ENCODE results near the gene POLN. TPM values are rescaled to one million over a fixed set of nuclear protein-coding genes. Genes with fewer than 3 reads are reported as not detected.

Gene POLN
- total and polyA plus RNA-seq, 2 experiments from 2014 or later, result 1.8 to 4.0 TPM

DNA sequence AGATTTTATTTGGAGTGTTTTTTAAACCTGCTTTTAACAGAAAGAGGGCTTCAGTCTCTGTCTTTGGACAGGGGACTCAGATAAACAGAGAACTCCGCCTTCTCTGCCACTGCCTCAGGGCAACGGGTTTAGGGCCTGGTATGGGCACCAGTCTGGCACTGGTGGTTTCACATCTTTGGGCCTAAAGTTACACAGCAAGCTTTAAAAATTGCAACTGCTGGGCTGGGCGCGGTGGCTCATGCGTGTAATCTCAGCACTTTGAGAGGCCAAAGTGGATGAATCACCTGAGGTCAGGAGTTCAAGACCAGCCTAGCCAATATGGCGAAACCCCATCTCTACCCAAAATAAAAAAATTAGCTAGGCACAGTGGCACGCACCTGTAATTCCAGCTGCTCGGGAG lies 193.1 kb downstream of the POLN start:
- Histone ChIP-seq H3K4me3 (no peak overlapping the region), H4K20me1 (replicated peaks; ENCODE audit: insufficient read depth) (no peaks in the 10 kb centered on the region; the same call in 1 of the 2 replicates), H2AFZ (no peak overlapping the region), H3K27me3 (ENCODE audit: insufficient read depth) (peaks cover 42% of the 10 kb centered on the region), H3K79me2 (replicated peaks; ENCODE audit: insufficient read depth) (no peaks in the 10 kb centered on the region), H3K9me2 (ENCODE audit: insufficient read depth) (no peaks in the 10 kb centered on the region), H3K27ac (ENCODE audit: low read depth) (no peak overlapping the region), H3K4me2 (no peak overlapping the region), H3K36me3 (ENCODE audit: insufficient read depth) (no peaks in the 10 kb centered on the region; the same call in 1 of the 2 replicates), H3F3A (replicated peaks; ENCODE audit: low read depth) (no peaks in the 10 kb centered on the region), H3K4me1 (ENCODE audit: insufficient read depth) (peaks cover 9% of the 10 kb centered on the region; the same call in 1 of the 2 replicates)
- H3K36me3 Mint-ChIP-seq (ENCODE audit: low read depth), result no peaks in the 10 kb centered on the region
- no peaks in the 10 kb centered on the region for H3K9me3 Mint-ChIP-seq
- DNase-seq (ENCODE audit: low spot score), result no peak
- no peak for ATAC-seq
- TF ChIP-seq STAT1 (IDR thresholded peaks at IDR 0.05; ENCODE audit: unreplicated experiment) (no peak), ZNF114 (CRISPR knock-in tag; IDR thresholded peaks at IDR 0.05) (no peak), EZH2phosphoT487 (IDR thresholded peaks at IDR 0.05; ENCODE audit: unreplicated experiment) (no peak)
- TF ChIP-seq, protein P1, sequence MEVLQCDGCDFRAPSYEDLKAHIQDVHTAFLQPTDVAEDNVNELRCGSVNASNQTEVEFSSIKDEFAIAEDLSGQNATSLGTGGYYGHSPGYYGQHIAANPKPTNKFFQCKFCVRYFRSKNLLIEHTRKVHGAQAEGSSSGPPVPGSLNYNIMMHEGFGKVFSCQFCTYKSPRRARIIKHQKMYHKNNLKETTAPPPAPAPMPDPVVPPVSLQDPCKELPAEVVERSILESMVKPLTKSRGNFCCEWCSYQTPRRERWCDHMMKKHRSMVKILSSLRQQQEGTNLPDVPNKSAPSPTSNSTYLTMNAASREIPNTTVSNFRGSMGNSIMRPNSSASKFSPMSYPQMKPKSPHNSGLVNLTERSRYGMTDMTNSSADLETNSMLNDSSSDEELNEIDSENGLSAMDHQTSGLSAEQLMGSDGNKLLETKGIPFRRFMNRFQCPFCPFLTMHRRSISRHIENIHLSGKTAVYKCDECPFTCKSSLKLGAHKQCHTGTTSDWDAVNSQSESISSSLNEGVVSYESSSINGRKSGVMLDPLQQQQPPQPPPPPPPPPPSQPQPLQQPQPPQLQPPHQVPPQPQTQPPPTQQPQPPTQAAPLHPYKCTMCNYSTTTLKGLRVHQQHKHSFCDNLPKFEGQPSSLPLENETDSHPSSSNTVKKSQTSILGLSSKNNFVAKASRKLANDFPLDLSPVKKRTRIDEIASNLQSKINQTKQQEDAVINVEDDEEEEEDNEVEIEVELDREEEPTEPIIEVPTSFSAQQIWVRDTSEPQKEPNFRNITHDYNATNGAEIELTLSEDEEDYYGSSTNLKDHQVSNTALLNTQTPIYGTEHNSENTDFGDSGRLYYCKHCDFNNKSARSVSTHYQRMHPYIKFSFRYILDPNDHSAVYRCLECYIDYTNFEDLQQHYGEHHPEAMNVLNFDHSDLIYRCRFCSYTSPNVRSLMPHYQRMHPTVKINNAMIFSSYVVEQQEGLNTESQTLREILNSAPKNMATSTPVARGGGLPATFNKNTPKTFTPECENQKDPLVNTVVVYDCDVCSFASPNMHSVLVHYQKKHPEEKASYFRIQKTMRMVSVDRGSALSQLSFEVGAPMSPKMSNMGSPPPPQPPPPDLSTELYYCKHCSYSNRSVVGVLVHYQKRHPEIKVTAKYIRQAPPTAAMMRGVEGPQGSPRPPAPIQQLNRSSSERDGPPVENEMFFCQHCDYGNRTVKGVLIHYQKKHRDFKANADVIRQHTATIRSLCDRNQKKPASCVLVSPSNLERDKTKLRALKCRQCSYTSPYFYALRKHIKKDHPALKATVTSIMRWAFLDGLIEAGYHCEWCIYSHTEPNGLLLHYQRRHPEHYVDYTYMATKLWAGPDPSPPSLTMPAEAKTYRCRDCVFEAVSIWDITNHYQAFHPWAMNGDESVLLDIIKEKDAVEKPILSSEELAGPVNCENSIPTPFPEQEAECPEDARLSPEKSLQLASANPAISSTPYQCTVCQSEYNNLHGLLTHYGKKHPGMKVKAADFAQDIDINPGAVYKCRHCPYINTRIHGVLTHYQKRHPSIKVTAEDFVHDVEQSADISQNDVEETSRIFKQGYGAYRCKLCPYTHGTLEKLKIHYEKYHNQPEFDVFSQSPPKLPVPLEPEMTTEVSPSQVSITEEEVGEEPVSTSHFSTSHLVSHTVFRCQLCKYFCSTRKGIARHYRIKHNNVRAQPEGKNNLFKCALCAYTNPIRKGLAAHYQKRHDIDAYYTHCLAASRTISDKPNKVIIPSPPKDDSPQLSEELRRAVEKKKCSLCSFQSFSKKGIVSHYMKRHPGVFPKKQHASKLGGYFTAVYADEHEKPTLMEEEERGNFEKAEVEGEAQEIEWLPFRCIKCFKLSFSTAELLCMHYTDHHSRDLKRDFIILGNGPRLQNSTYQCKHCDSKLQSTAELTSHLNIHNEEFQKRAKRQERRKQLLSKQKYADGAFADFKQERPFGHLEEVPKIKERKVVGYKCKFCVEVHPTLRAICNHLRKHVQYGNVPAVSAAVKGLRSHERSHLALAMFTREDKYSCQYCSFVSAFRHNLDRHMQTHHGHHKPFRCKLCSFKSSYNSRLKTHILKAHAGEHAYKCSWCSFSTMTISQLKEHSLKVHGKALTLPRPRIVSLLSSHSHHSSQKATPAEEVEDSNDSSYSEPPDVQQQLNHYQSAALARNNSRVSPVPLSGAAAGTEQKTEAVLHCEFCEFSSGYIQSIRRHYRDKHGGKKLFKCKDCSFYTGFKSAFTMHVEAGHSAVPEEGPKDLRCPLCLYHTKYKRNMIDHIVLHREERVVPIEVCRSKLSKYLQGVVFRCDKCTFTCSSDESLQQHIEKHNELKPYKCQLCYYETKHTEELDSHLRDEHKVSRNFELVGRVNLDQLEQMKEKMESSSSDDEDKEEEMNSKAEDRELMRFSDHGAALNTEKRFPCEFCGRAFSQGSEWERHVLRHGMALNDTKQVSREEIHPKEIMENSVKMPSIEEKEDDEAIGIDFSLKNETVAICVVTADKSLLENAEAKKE (CRISPR knock-in tag; IDR thresholded peaks at IDR 0.05), result no peak
- peaks cover 2% of the 10 kb centered on the region for H3K27me3 Mint-ChIP-seq (ENCODE audit: insufficient read depth, low read depth, poor library complexity)
- no peak overlapping the region for H3K4me3 Mint-ChIP-seq
- peaks cover 10% of the 10 kb centered on the region for H3K4me1 Mint-ChIP-seq
- no peak overlapping the region for H3K27ac Mint-ChIP-seq

DNA sequence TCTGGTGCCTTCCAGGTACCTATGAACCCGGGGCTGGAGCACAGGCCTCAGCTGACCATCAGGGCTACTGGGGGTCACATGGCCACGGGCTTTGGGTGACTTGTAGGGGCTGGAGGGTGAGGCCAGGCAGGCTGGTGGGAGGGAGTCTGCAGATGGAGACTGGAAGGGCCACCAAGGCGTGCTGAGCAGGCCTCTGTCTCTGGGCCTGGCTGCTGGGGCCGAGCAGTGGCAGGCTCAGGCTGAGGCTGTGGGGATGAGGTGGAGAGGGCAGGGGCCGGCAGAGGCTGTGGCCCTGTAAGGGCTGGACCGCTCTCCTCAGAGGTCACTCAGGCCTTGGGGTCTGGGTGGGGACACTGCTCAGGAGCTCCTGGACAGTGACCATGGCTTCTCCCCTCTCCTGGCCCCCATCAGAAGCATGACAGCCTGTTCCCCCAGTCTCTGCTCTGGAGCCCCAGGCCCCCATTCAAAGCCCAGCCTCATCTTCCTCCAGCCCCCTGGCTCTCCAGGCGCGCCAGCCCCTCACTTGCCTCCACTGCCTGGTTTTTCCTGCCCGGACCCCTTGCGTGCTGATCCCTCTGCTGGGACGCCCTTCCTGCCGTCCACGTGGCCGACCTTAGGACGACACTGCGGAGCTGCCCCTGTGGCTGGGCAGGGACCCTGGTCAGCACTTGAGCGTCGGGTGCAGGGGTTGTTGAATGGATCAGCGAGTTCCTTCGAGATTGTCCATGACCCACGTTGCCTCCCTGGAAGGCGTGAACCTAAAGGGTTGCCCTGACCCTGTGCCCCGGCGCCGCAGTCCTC lies 193.9 kb downstream of the POLN start:
- Mint-ChIP-seq H3K4me1 (peaks cover 10% of the 10 kb centered on the region), H3K27ac (no peak overlapping the region), H3K36me3 (ENCODE audit: low read depth) (no peaks in the 10 kb centered on the region), H3K9me3 (no peaks in the 10 kb centered on the region), H3K27me3 (ENCODE audit: insufficient read depth, low read depth, poor library complexity) (peaks cover 4% of the 10 kb centered on the region), H3K4me3 (no peak overlapping the region)
- Histone ChIP-seq H3K27me3 (ENCODE audit: insufficient read depth) (peaks cover 50% of the 10 kb centered on the region), H2AFZ (no peak overlapping the region), H4K20me1 (replicated peaks; ENCODE audit: insufficient read depth) (no peaks in the 10 kb centered on the region; the same call in 1 of the 2 replicates), H3F3A (replicated peaks; ENCODE audit: low read depth) (no peaks in the 10 kb centered on the region), H3K4me2 (no peak overlapping the region), H3K4me3 (no peak overlapping the region), H3K9me2 (ENCODE audit: insufficient read depth) (no peaks in the 10 kb centered on the region), H3K4me1 (ENCODE audit: insufficient read depth) (peaks cover 9% of the 10 kb centered on the region; the same call in 1 of the 2 replicates), H3K27ac (ENCODE audit: low read depth) (no peak overlapping the region), H3K36me3 (ENCODE audit: insufficient read depth) (no peaks in the 10 kb centered on the region), H3K79me2 (replicated peaks; ENCODE audit: insufficient read depth) (no peaks in the 10 kb centered on the region)
- ATAC-seq (no peak), DNase-seq (ENCODE audit: low spot score) (no peak)
- TF ChIP-seq ZNF331 (CRISPR knock-in tag; IDR thresholded peaks at IDR 0.05; ENCODE audit: low read depth), result no peak
- TF ChIP-seq STAT1 (IDR thresholded peaks at IDR 0.05; ENCODE audit: unreplicated experiment), result no peak
- TF ChIP-seq JUNB (IDR thresholded peaks at IDR 0.05; ENCODE audit: unreplicated experiment), result no peak
- TF ChIP-seq, protein P2, sequence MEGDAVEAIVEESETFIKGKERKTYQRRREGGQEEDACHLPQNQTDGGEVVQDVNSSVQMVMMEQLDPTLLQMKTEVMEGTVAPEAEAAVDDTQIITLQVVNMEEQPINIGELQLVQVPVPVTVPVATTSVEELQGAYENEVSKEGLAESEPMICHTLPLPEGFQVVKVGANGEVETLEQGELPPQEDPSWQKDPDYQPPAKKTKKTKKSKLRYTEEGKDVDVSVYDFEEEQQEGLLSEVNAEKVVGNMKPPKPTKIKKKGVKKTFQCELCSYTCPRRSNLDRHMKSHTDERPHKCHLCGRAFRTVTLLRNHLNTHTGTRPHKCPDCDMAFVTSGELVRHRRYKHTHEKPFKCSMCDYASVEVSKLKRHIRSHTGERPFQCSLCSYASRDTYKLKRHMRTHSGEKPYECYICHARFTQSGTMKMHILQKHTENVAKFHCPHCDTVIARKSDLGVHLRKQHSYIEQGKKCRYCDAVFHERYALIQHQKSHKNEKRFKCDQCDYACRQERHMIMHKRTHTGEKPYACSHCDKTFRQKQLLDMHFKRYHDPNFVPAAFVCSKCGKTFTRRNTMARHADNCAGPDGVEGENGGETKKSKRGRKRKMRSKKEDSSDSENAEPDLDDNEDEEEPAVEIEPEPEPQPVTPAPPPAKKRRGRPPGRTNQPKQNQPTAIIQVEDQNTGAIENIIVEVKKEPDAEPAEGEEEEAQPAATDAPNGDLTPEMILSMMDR (conservative IDR thresholded peaks at IDR 0.05; ENCODE audit: low read depth in 2 of 2), result no peak
